CD4-positive, alpha-beta T cell treated with Interleukin-6 for 4 hours (primary cell): ENCODE data around the gene C8G.

Experiments used
- DNase-seq: peaks from one replicate; pipeline ENCODE4 v3.0.0-alpha.2; 2020; ENCODE audit warnings: mixed read lengths

The C8G gene

DNA sequence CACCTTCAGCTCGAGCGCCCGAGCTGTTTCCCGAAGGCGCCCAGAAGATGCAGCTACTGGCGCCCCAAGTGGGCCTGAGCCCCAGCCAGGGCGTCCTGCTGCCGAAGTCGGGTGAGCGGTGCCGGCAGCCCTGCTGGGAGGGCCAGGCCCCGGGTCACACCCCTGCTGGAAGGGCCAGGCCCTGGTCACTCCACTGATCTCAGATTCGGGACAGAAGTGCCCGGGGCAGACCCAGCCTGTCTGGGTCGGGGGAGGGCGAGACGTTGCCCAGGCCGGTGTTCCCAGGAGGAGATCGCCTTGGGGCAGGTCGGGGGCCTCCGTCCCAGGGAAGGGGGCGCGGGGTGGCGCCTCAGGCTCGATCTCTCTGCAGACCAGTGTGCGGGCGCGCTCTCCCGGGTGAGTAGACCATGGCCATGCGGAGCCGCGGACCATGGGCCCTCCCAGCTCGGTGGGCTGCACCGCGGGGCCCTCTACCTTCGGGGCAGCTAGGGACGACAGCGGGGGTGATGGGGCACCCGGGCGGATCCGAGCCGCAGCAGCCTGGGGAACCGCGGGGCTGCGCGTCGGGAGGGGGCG, 40.1 kb downstream of the C8G start:
- DNase-seq = peak; percentile 17

DNA sequence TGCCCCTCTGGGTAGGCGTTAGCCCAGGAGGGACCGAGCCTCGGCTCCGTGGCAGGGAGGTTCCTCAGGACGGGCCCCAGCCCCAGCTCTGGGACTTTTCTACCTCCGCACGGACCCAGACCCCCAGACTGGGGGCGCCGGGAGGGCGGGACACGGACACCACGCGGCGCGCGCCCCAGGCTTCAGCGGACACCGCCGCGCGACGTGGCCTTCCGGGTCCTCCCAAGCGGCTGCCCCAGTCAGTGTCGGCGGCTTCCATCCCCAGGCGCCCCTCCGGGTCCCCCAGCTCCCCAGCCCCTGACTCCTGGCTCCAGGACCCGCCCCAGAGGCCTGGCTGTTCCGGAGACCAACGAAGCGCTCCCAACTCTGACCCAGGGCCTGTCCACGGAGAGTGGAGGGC, 40.8 kb downstream of the C8G start:
- DNase-seq = no peak

DNA sequence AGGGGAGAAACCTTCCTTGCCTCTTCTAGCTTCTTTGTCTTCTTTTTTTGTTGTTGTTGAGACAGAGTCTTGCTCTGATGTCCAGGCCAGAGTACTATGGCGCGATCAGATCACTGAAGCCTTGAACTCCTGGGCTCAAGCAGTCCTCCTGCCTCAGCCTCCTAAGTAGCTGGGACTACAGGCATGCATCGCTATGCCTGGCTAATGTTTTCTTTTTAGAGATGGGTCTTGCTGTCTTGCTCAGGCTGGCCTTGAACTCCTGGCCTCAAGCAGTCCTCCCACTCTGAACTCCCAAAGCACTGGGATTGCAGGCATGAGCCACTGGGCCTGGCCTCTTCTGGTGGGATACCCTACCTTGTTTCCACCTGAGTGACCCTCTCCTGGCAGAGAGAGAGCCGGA, 43.8 kb downstream of the C8G start:
- DNase-seq = no peak

DNA sequence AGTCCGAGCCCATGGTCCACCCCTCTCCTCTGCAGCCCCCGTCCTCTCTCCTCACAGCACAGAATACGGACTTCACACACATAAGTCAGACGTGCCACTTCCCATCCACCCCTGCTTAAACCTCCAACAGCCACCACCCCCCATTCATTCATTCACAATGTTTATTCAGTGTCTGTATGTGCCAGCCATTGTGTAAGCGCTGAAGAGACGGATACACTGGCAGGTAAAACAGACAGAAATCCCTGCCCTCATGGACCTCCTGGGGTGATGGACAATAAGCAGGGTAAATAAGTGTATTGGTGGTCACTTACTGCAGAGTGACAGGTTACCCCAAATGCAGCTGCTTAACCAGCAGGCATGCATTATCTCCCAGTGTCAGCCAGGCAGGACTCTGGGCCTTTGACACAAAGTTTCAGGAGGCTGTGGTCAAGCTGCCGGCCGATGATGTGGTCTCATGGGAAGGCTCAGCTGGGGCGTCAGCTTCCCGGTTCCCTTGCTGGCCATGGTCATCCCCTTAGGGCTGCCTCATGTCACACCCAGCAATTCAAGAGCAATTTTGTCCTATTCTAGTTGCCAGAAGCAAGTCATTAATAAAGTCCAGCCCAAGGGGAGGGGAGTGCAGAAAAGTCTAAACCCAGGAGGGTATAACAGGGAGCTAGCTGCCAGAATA, 45.3 kb downstream of the C8G start:
- no peak for DNase-seq

DNA sequence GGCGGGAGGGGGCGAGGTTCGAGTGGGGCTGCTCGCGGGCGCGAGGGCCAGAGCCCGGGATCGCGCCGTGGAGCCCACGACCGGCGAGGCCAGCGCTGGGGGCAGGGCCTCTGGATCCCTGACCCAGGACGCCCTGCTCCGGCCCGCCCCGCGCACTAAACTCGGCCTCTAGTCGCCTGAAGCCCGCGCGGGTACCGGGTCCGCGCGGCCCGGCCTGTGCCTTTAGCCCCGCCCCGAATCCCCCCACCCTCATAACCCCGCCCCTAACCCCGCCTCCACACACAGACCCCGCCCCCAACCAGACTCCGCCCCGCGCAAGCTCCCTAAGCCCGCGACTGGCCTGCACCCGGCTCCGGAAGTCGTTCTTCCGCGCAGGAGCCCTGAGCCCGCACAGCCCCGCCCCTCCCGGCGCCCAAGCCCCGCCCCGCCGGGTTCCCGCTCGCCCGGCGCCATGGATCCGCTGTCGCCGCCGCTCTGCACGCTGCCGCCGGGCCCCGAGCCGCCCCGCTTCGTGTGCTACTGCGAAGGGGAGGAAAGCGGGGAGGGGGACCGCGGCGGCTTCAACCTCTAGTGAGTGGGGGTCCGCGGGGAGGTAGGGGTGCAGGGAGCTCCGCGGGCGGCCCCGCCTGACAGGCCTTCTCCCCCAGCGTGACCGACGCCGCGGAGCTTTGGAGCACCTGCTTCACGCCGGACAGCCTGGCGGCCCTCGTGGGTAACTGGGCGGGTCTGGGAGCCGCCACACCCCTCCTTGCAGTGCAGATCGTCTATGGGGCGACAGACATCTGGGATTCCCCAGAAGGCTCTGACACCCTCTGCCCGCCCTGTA, 47.2 kb downstream of the C8G start, which contains the start of gene PAXX:
Gene PAXX (plus strand): TSS at position 430 of the 826 bp plus-strand sequence. CDS start 22 bp downstream, at position 452.
- DNase-seq = peak; percentile 96

DNA sequence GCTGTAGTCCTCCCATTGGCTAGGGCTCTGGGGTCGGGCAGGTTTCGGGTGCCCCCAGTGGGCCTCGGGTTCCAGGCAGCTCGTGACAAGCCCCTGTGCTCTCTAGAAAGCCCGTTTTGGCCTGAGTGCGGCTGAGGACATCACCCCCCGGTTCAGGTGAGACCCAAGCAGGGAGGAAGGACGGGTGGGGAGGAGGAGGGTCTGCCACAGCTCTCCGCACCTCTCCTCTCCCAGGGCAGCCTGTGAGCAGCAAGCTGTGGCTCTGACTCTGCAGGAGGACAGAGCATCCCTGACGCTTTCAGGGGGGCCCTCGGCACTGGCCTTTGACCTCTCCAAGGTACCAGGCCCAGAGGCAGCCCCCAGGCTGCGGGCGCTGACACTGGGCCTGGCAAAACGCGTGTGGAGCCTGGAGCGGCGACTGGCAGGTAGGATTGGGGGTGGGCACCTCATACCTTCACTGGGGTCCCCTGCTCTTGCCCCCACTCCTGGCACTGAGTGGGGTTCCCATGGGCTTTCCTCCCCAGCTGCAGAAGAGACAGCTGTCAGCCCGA, 47.9 kb downstream of the C8G start:
- no peak for DNase-seq

DNA sequence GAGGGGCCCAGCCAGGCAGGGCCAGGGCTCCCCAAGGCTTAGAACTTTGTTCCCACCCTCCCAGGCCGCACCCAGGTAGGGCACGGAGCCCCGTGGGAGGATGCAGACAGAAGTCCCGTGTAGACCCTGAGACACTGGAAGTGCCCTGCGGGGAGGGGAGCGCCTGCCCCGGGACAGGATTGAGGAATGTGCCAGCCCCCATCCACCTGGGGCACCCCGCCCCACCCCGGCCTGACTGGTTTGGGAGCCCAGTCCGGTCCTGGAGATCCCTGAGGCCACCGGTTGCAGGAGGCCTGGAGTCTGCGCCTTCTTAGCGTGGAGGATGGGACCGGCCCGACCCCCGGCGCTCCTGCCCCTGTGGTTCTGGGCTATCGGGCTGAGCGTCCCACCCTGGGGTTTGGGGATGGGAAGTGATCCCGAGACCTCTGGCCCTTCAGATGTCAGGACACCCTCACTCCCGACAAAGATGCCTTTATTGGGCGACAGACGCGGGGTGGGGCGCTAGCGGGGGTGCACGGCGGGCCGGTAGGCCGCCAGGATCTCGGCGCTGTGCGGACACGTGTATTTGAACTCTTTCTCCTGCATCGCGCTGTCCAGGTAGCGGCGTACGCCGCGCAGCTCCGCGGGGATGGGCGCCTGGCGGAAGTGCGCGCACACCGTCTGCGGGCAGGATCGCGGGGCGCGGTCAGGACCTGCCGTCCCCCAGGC, 49.3 kb downstream of the C8G start:
- no peak for DNase-seq

DNA sequence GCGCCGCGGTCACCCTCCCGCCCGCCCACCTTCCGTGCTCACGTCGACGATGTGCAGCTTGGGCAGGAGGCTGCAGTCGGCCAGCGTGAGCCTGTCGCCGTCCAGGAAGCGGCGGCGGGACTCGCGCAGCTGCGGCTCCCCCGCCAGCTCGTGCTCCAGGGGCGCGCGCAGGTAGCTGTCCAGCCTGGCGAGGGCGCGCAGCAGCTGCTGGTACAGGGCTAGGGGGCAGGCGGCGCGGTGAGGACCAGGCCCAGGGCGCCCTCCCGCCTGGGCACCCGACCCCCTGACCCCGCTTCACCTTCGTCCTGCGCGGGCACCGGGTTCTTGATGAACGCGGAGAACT, 49.8 kb downstream of the C8G start:
- no peak for DNase-seq

DNA sequence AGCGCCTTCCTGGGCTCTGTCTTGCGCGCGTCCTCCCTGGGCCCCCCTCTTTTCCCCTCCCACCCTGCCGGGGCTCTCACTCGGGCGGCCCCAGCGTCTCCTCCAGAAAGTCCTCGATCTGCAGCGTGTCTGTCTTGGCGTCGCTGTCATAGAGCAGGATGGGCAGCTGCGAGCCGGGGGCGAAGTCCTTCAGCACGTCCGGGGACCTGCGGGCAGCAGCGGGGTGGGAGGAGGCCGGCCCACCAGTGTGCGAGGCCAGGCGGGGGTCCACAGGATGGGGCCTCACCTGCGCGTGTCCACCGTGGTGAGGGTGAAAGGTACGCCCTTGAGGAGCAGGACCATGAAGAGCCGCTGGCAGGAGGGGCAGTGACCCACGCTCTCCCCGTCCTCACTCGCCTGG, 50.3 kb downstream of the C8G start:
- DNase-seq = no peak

DNA sequence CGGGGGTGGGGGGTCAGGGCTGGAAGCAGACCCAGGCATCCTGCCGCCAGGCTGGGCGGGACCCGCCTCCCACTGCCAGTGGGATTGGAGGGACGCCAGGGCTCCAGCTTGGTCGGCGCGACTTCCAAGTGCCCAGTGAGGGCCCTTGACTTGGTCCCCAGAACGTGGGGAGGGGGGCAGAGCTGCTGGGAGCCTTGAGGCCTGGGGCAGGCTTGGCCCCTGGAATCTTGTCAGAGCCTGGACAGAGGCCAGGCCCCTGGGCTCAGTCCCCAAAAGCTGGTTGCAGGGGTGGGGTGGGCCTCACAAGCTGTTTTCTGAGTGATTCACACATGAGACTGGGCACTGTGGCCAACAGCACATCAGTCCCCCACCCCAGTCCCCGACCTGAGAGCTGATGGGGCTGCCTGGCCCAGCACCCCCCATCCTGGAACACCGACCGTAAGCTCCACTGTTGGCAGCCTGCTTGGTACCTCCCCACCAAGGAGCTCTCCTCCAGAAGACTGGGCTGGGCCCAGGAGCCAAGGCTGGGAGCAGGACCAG, 50.8 kb downstream of the C8G start:
- no peak for DNase-seq
